GM12878 (cell line): ENCODE results near the gene DSTN. TPM values are rescaled to one million over a fixed set of nuclear protein-coding genes. Genes with fewer than 3 reads are reported as not detected.

Experiments used
- ATAC-seq: fragments of 200-7000 bp; cut with Tn5 transposase; 3 replicates; pipeline ENCODE4 v1.9.1; 2020; ENCODE audit warnings: mild to moderate bottlenecking, moderate library complexity
- BruUV-seq: library from RNA; stranded (reverse); fragments of 400-500 nt; replicated peaks from 2 replicates; lab custom pipeline; 2021; lab: Mats Ljungman, UMichigan
- CTCF ChIA-PET: fragments of 300-600 bp; sonication (Branson Sonifier 250); formaldehyde crosslinking; extraction: SDS; loops from one replicate; lab custom pipeline; 2021; ENCODE audit warnings: inconsistent platforms; lab: Yijun Ruan, JAX
- POLR2A ChIA-PET: fragments of 350-600 bp; formaldehyde crosslinking; extraction: SDS; loops from one replicate; lab custom pipeline; 2021; ENCODE audit warnings: inconsistent platforms; lab: Charles Lee
- RAD21 ChIA-PET: fragments of 300-600 bp; sonication (Branson Sonifier 250); formaldehyde crosslinking; loops from one replicate; lab custom pipeline; 2023; ENCODE audit warnings: antibody characterized with exemption; ENCODE audit not compliant: unreplicated experiment; lab: Charles Lee
- SMC1A ChIA-PET: fragments of 300-600 bp; sonication (Branson Sonifier 250); formaldehyde crosslinking; loops from one replicate; lab custom pipeline; 2023; ENCODE audit not compliant: unreplicated experiment, uncharacterized antibody; lab: Charles Lee
- DNase-seq: peaks from one replicate; pipeline ENCODE4 v3.0.0-alpha.2; 2011; ENCODE audit warnings: low read depth, low spot score
- FAIRE-seq: peaks from 3 replicates; lab custom pipeline; 2011; peaks lifted over from hg19 to GRCh38; lab: Jason Lieb, UNC
- H2AFZ ChIP-seq: 2 replicates; pipeline ENCODE4 v1.6.0; 2011; ENCODE audit warnings: low read depth, low read length, control low read depth; ENCODE audit not compliant: control insufficient read depth
- H3K27ac ChIP-seq: 2 replicates; pipeline ENCODE4 v1.5.1; 2011; ENCODE audit warnings: control low read depth; ENCODE audit not compliant: control insufficient read depth, insufficient read depth
- H3K27me3 ChIP-seq, 2 experiments: replicated peaks in 1 of 2; 2 replicates each; pipeline versions ENCODE4 v1.6.0 to v1.6.1; 2011; ENCODE audit warnings: low read length in 1 of 2; ENCODE audit not compliant: control insufficient read depth in 2 of 2, insufficient read depth in 2 of 2
- H3K36me3 ChIP-seq, 2 experiments: 2 replicates each; pipeline ENCODE4 v1.5.1; 2011; ENCODE audit warnings: low read length in 1 of 2; ENCODE audit not compliant: control insufficient read depth in 2 of 2, insufficient read depth in 2 of 2
- H3K4me1 ChIP-seq: 2 replicates; pipeline ENCODE4 v1.6.1; 2011; ENCODE audit warnings: mild to moderate bottlenecking, low read length, moderate library complexity, mixed read lengths; ENCODE audit not compliant: control insufficient read depth, insufficient read depth
- H3K4me2 ChIP-seq: 2 replicates; pipeline ENCODE4 v1.6.0; 2011; ENCODE audit warnings: control low read depth; ENCODE audit not compliant: control insufficient read depth, insufficient read depth
- H3K4me3 ChIP-seq: fragments of 200-600 bp; sonication (generic); 2 replicates; pipeline ENCODE4 v1.5.1; 2016
- H3K79me2 ChIP-seq: 2 replicates; pipeline ENCODE4 v1.6.0; 2011; ENCODE audit warnings: low read length; ENCODE audit not compliant: control insufficient read depth, insufficient read depth
- H3K9ac ChIP-seq: 2 replicates; pipeline ENCODE4 v1.8.0; 2011; ENCODE audit warnings: low read length, control low read depth, mixed read lengths; ENCODE audit not compliant: control insufficient read depth, insufficient read depth
- H3K9me3 ChIP-seq: replicated peaks from 3 replicates; pipeline ENCODE4 v1.5.1; 2011; ENCODE audit warnings: mild to moderate bottlenecking, low read length; ENCODE audit not compliant: control insufficient read depth, insufficient read depth
- H4K20me1 ChIP-seq: 2 replicates; pipeline ENCODE4 v1.6.0; 2011; ENCODE audit not compliant: control insufficient read depth, insufficient read depth
- BCL11A ChIP-seq: IDR thresholded peaks from 2 replicates; pipeline ENCODE4 v1.6.1; 2011; ENCODE audit warnings: low read depth, low read length
- MYC ChIP-seq: IDR thresholded peaks from 2 replicates; pipeline ENCODE4 v1.6.1; 2011; ENCODE audit warnings: mild to moderate bottlenecking, low read length, moderate library complexity, inconsistent platforms; ENCODE audit not compliant: insufficient read depth, insufficient replicate concordance, insufficient read length, severe bottlenecking
- WGBS: methylation state at CpG from one replicate; pipeline ENCODE4 v1.1.6; 2016; ENCODE audit warnings: low lambda C conversion rate; ENCODE audit not compliant: insufficient replicate concordance, insufficient coverage; ENCODE audit errors: missing lambda C conversion rate; 5-methylcytosine and 5-hydroxymethylcytosine counted together
- in situ Hi-C: fragments of 300-500 bp; cut with MboI; formaldehyde crosslinking; loops from 9 replicates; pipeline ENCODE4 v1.14.3; 2018; ENCODE audit warnings: mixed read lengths
- intact Hi-C: fragments of 100-400 bp; cut with micrococcal nuclease; formaldehyde crosslinking; loops from one replicate; pipeline ENCODE4 v1.14.2; 2022; ENCODE audit not compliant: unreplicated experiment
- polyA plus RNA-seq, 11 experiments: library from polyadenylated mRNA; depleted of rRNA in 4 of 11; unstranded in 6 of 11; stranded (reverse) in 5 of 11; fragments of >200 nt; fragmentation: Nextera tagmentation in 4 of 11; fragmentation: Illumina TruSeq in 1 of 11; extraction: Ambion mirVana in 4 of 11; extraction: Trizol in 1 of 11; gene quantifications; 1 replicate in 1 of 11; 2 replicates in 10 of 11; pipeline versions ENCODE4 v1.2.1 to v1.2.3, GENCODE V29; 2011 to 2016; ENCODE audit warnings: inconsistent platforms in 2 of 11, missing spikeins in 2 of 11, low read depth in 1 of 11
- total RNA-seq, 4 experiments: library from RNA; depleted of rRNA in 3 of 4; stranded (reverse); fragments of >200 nt in 3 of 4; fragmentation: Illumina TruSeq in 1 of 4; extraction: Trizol in 1 of 4; gene quantifications; 2 replicates each; pipeline versions ENCODE4 v1.2.1 to v1.2.3, GENCODE V29; 2013 to 2021
- TF ChIP-seq, protein P1 (sequence below): fragments of 450-650 bp; IDR thresholded peaks from 2 replicates; pipeline ENCODE4 v1.6.1; 2017; ENCODE audit warnings: mild to moderate bottlenecking, moderate library complexity
- TF ChIP-seq, protein P2 (sequence below): fragments of 450-650 bp; formaldehyde crosslinking; IDR thresholded peaks from 2 replicates; pipeline ENCODE4 v1.4.0; 2022; ENCODE audit warnings: mild to moderate bottlenecking, moderate library complexity

DSTN gene
- total and polyA plus RNA-seq, 10 of the 15 experiments (the other 5 are each of a cell fraction or from before 2014, with no cell fraction given): 26.7 to 137 (median 40.8) TPM

DNA sequence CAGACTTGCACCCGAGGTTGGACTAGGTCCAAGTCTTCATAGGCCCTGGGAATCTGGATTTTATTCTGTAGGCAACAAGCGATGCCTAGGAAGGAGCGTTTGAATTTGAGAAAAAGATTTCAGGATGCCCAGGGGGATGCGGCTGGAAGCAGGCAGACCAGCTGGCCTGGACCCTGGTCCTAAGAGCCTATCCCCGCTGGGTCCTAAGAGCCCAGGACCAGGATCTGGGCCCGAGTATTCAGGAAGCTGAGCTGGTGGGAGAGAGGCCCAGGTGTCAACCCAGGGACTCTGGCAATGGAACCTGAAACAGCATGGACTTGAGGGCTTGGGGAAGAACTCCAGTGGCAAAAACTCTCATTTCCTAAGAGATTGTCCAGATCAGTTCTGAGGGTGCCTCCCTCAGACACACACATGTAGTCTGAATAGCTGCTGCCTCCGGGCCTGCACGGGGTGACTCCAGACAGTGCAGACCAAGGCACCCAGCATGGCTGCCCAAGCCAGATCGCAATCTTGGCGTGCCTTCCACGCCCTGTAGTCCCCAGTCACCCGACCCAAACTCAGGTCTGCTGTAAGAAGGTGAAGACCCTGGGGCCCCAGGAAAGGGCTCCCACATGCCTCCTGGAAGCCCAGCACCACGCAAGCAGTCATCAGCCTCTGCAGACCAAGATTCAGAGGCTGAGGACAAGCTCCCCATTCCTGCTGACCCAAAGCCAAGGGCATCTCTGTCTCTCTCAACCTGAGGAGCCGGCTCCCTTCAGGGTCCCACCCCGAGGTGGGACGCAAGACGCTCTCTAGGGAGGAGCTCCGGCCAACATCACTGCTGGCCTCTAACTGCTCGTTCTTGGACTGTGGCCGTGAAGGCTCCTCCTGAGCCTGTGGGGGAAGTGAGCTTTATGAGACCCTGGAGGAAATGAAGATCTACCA lies 77.8 kb downstream of the DSTN start (continued):
- TF ChIP-seq, protein P1, sequence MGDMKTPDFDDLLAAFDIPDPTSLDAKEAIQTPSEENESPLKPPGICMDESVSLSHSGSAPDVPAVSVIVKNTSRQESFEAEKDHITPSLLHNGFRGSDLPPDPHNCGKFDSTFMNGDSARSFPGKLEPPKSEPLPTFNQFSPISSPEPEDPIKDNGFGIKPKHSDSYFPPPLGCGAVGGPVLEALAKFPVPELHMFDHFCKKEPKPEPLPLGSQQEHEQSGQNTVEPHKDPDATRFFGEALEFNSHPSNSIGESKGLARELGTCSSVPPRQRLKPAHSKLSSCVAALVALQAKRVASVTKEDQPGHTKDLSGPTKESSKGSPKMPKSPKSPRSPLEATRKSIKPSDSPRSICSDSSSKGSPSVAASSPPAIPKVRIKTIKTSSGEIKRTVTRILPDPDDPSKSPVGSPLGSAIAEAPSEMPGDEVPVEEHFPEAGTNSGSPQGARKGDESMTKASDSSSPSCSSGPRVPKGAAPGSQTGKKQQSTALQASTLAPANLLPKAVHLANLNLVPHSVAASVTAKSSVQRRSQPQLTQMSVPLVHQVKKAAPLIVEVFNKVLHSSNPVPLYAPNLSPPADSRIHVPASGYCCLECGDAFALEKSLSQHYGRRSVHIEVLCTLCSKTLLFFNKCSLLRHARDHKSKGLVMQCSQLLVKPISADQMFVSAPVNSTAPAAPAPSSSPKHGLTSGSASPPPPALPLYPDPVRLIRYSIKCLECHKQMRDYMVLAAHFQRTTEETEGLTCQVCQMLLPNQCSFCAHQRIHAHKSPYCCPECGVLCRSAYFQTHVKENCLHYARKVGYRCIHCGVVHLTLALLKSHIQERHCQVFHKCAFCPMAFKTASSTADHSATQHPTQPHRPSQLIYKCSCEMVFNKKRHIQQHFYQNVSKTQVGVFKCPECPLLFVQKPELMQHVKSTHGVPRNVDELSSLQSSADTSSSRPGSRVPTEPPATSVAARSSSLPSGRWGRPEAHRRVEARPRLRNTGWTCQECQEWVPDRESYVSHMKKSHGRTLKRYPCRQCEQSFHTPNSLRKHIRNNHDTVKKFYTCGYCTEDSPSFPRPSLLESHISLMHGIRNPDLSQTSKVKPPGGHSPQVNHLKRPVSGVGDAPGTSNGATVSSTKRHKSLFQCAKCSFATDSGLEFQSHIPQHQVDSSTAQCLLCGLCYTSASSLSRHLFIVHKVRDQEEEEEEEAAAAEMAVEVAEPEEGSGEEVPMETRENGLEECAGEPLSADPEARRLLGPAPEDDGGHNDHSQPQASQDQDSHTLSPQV: no peak

DNA sequence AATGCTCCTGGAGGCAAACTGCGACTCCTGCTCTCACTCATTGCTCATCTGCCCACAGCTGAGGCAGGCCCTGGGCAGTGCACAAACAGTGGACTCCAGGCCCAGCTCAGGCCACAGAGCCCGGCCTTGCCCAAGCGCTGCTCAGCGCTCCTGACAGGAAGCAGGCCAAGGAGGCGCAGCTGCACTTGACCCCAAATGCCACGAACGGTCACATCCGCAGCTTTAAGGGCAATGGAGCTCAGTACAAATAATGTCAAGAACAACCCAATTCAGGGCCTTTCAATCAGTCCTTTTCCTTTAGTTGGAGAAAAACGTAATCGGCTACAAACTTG lies 78.4 kb downstream of the DSTN start:
- RAD21 ChIA-PET: no interaction called here
- no peak overlapping the region for H3K27ac ChIP-seq
- TF ChIP-seq, protein P2, sequence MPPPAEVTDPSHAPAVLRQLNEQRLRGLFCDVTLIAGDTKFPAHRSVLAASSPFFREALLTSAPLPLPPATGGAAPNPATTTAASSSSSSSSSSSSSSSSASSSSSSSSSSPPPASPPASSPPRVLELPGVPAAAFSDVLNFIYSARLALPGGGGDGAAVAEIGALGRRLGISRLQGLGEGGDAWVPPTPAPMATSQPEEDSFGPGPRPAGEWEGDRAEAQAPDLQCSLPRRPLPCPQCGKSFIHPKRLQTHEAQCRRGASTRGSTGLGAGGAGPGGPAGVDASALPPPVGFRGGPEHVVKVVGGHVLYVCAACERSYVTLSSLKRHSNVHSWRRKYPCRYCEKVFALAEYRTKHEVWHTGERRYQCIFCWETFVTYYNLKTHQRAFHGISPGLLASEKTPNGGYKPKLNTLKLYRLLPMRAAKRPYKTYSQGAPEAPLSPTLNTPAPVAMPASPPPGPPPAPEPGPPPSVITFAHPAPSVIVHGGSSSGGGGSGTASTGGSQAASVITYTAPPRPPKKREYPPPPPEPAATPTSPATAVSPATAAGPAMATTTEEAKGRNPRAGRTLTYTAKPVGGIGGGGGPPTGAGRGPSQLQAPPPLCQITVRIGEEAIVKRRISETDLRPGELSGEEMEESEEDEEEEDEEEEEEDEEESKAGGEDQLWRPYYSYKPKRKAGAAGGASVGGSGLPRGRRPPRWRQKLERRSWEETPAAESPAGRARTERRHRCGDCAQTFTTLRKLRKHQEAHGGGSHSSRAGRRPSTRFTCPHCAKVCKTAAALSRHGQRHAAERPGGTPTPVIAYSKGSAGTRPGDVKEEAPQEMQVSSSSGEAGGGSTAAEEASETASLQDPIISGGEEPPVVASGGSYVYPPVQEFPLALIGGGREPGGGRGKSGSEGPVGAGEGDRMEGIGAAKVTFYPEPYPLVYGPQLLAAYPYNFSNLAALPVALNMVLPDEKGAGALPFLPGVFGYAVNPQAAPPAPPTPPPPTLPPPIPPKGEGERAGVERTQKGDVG (CRISPR knock-in tag): no peak
- TF ChIP-seq MYC (no peak), BCL11A (no peak)
- TF ChIP-seq, all 136 proteins: peak for 0
- Histone ChIP-seq H3K79me2 (no peaks in the 10 kb centered on the region; the same call in 1 of the 2 replicates), H3K36me3 (peaks cover 2 to 5% of the 10 kb centered on the region in 2 experiments; a peak in 3 of 4 replicates), H3K4me1 (peaks cover 9% of the 10 kb centered on the region), H3K27me3 (no peaks in the 10 kb centered on the region), H3K9ac (no peak overlapping the region), H3K9me3 (no peaks in the 10 kb centered on the region), H3K4me3 (no peak overlapping the region), H2AFZ (no peak overlapping the region), H4K20me1 (no peaks in the 10 kb centered on the region), H3K4me2 (no peak overlapping the region)
- no TSS peak for BruUV-seq
- ATAC-seq: no peak
- ChIA-PET SMC1A (interaction anchor here (0.6 to 1.0 kb wide), 2 partner anchors 249 to 357 kb away, joined by 3 read pairs; no protein-coding TSS in a partner anchor), CTCF (no interaction called here), POLR2A (interaction anchor here (0.8 to 1.0 kb wide), 2 partner anchors 9 to 345 kb away, joined by 3 to 4 read pairs; no protein-coding TSS in a partner anchor)
- in situ Hi-C loops: no loop called here
- 73% methylated on average over 10 of the region's 10 CpGs for WGBS
- FAIRE-seq: no peak
- DNase-seq: no peak
- intact Hi-C loops: no loop called here
